HL-60 (cell line): Measurements from ENCODE around the gene XYLB.

Experiments
- DNase-seq, 2 experiments: peaks; one replicate each; pipeline ENCODE4 v3.0.0-alpha.2; 2010 to 2020; ENCODE audit warnings: low read depth in 1 of 2, low spot score in 1 of 2
- H3K27ac ChIP-seq: fragments of 250-450 bp; sonication (Bioruptor Pico); replicated peaks from 2 replicates; pipeline ENCODE4 v1.5.1; 2020; ENCODE audit warnings: mild to moderate bottlenecking, moderate library complexity
- H3K27me3 ChIP-seq: fragments of 250-450 bp; sonication (Bioruptor Pico); 2 replicates; pipeline ENCODE4 v1.5.1; 2021; ENCODE audit warnings: mild to moderate bottlenecking, moderate library complexity; ENCODE audit not compliant: insufficient read depth, poor library complexity, severe bottlenecking
- H3K4me3 ChIP-seq: replicated peaks from 2 replicates; pipeline ENCODE4 v1.5.1; 2011; ENCODE audit warnings: mild to moderate bottlenecking, control low read depth, low read length; ENCODE audit not compliant: insufficient read depth
- CTCF ChIP-seq: IDR thresholded peaks from one replicate; pipeline ENCODE4 v1.5.1; 2011; ENCODE audit warnings: low read length, control low read depth, inconsistent platforms; ENCODE audit not compliant: insufficient read depth
- GABPA ChIP-seq: IDR thresholded peaks from 2 replicates; pipeline ENCODE4 v1.6.1; 2012; ENCODE audit warnings: low read depth
- POLR2AphosphoS5 ChIP-seq: IDR thresholded peaks from 2 replicates; pipeline ENCODE4 v1.6.1; 2012; ENCODE audit warnings: low read depth
- REST ChIP-seq: IDR thresholded peaks from 2 replicates; pipeline ENCODE4 v1.6.1; 2012; ENCODE audit warnings: low read depth; ENCODE audit not compliant: insufficient replicate concordance
- SPI1 ChIP-seq: IDR thresholded peaks from 2 replicates; pipeline ENCODE4 v1.6.1; 2012; ENCODE audit warnings: low read depth, mild to moderate bottlenecking, borderline replicate concordance

XYLB gene

GRCh38 chr3:38347421-38348200 is 1.0 kb downstream of the XYLB start:
- TF ChIP-seq REST = no peak
- TF ChIP-seq CTCF = no peak
- no peak for TF ChIP-seq POLR2AphosphoS5
- TF ChIP-seq GABPA = no peak
- no peak for TF ChIP-seq SPI1
- Histone ChIP-seq H3K27ac (peak overlapping the region; percentile 61), H3K4me3 (peak overlapping the region; percentile 85), H3K27me3 (no peaks in the 10 kb centered on the region)
- no peak for DNase-seq

- Histone ChIP-seq H3K27me3 (no peaks in the 10 kb centered on the region), H3K4me3 (no peak overlapping the region), H3K27ac (no peak overlapping the region)
- peak; percentile 75; the same call in 1 of the 2 replicates for TF ChIP-seq SPI1
- TF ChIP-seq GABPA = no peak
- no peak for TF ChIP-seq REST
- TF ChIP-seq CTCF = no peak
- no peak for TF ChIP-seq POLR2AphosphoS5
- peak; percentile 35 to 61 for DNase-seq
These were observed 2.3 kb downstream of the XYLB start for GRCh38 chr3:38348903-38349302.

DNA sequence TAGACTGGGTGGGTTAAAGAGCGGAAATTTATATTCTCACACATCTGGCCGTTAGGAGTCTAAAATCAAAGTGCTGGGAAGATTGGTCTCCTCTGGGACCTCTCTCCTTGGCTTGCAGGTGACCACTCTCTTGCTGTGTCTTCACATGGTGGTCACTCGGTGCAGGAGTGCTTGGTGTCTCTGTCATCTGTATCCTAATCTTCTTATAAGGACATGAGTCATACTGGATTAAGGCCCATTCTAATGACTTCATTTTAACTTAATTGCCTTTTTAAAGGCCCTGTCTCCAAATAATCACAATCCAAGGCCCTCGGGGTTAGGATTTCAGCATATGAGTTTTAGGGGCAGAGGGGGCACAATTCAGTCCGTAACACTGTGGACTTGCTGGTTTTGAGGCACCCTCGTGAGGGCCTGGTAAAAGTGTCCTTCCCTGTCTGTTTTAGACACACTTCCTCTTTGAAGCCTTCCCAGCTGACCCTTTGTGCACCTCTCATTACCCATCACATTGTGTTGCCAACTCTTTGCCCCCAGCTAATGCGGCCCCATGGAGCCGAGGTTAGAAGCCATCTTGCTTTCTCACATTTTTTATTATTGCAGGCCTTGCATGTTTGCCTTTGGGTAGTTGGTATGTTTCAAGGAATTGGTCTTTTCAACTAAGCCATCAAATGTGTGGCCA is 3.2 kb downstream of the XYLB start:
- Histone ChIP-seq H3K27ac (no peak overlapping the region), H3K4me3 (no peak overlapping the region), H3K27me3 (no peaks in the 10 kb centered on the region)
- TF ChIP-seq POLR2AphosphoS5 (no peak), REST (no peak), SPI1 (peak; percentile 3; the same call in 1 of the 2 replicates), CTCF (no peak)
- no peak for DNase-seq
